IMR-90 (cell line): Measurements from ENCODE around the gene FNDC3A. TPM values are rescaled to one million over a fixed set of nuclear protein-coding genes. Genes with fewer than 3 reads are reported as not detected.

Experiments
- ATAC-seq: fragments of 200-7000 bp; cut with Tn5 transposase; 2 replicates; pipeline ENCODE4 v1.9.1; 2020; ENCODE audit warnings: low read depth, mild to moderate bottlenecking, moderate library complexity
- BruUV-seq: library from RNA; stranded (reverse); fragments of 400-500 nt; replicated peaks from 2 replicates; lab custom pipeline; 2021; lab: Mats Ljungman, UMichigan
- CTCF ChIA-PET: fragments of 300-600 bp; formaldehyde crosslinking; extraction: SDS; loops from one replicate; lab custom pipeline; 2021; ENCODE audit warnings: antibody characterized with exemption; lab: Yijun Ruan, JAX
- POLR2A ChIA-PET: fragments of 300-600 bp; sonication (Branson Sonifier 250); formaldehyde crosslinking; loops from one replicate; lab custom pipeline; 2022; ENCODE audit warnings: antibody characterized with exemption; ENCODE audit not compliant: unreplicated experiment; lab: Charles Lee
- DNase-seq: peaks from one replicate; pipeline ENCODE4 v3.0.0; 2013
- H2AFZ ChIP-seq: replicated peaks from 2 replicates; pipeline ENCODE3; 2013; ENCODE audit warnings: low read length, mild to moderate bottlenecking; ENCODE audit not compliant: poor library complexity
- H2AK5ac ChIP-seq: 2 replicates; pipeline ENCODE4 v1.6.1; 2013; ENCODE audit warnings: low read depth, low read length, inconsistent platforms
- H2AK9ac ChIP-seq: replicated peaks from 2 replicates; pipeline ENCODE3; 2013; ENCODE audit warnings: mild to moderate bottlenecking, low read depth, low read length, moderate library complexity; ENCODE audit not compliant: poor library complexity
- H2BK120ac ChIP-seq: 2 replicates; pipeline ENCODE4 v1.6.1; 2013; ENCODE audit warnings: low read depth, low read length, inconsistent platforms
- H2BK15ac ChIP-seq: 3 replicates; pipeline ENCODE4 v1.6.1; 2013; ENCODE audit warnings: low read depth, low read length, inconsistent platforms
- H2BK20ac ChIP-seq: 2 replicates; pipeline ENCODE4 v1.6.1; 2013; ENCODE audit warnings: low read depth, mild to moderate bottlenecking, inconsistent platforms, low read length, moderate library complexity
- H2BK5ac ChIP-seq: 2 replicates; pipeline ENCODE4 v1.6.1; 2013; ENCODE audit warnings: mild to moderate bottlenecking, low read depth, low read length, inconsistent platforms; ENCODE audit not compliant: poor library complexity, severe bottlenecking
- H3K14ac ChIP-seq: replicated peaks from 2 replicates; pipeline ENCODE4 v1.6.1; 2013; ENCODE audit warnings: low read depth, low read length, inconsistent platforms
- H3K18ac ChIP-seq: 2 replicates; pipeline ENCODE4 v1.6.1; 2013; ENCODE audit warnings: low read depth, low read length, control low read depth
- H3K23ac ChIP-seq: 2 replicates; pipeline ENCODE4 v1.6.1; 2013; ENCODE audit warnings: low read depth, low read length, inconsistent platforms
- H3K27ac ChIP-seq: 2 replicates; pipeline ENCODE4 v1.5.1; 2013; ENCODE audit warnings: mild to moderate bottlenecking, control low read depth, low read length; ENCODE audit not compliant: insufficient read depth
- H3K27me3 ChIP-seq: 2 replicates; pipeline ENCODE4 v1.6.1; 2013; ENCODE audit warnings: low read length; ENCODE audit not compliant: control insufficient read depth, insufficient read depth
- H3K36me3 ChIP-seq: 2 replicates; pipeline ENCODE4 v1.6.1; 2013; ENCODE audit warnings: low read length, mixed read lengths; ENCODE audit not compliant: control insufficient read depth, insufficient read depth
- H3K4ac ChIP-seq: 2 replicates; pipeline ENCODE4 v1.6.1; 2013; ENCODE audit warnings: low read depth, low read length, inconsistent platforms
- H3K4me1 ChIP-seq: 2 replicates; pipeline ENCODE4 v1.6.1; 2013; ENCODE audit warnings: low read length, mixed read lengths; ENCODE audit not compliant: control insufficient read depth, insufficient read depth
- H3K4me2 ChIP-seq: 2 replicates; pipeline ENCODE4 v1.6.1; 2013; ENCODE audit warnings: low read depth, mild to moderate bottlenecking, control low read depth, low read length, moderate library complexity
- H3K4me3 ChIP-seq: 2 replicates; pipeline ENCODE4 v1.5.1; 2013; ENCODE audit warnings: low read depth, mild to moderate bottlenecking, control low read depth, low read length, moderate library complexity; ENCODE audit not compliant: insufficient read depth
- H3K56ac ChIP-seq: 2 replicates; pipeline ENCODE4 v1.6.1; 2013; ENCODE audit warnings: low read length, inconsistent platforms; ENCODE audit not compliant: insufficient read depth; ENCODE audit errors: extremely low read depth
- H3K79me1 ChIP-seq, 2 experiments: 2 replicates each; pipeline ENCODE4 v1.6.1; 2013; ENCODE audit warnings: low read length in 2 of 2, inconsistent platforms in 1 of 2, low read depth in 1 of 2
- H3K9ac ChIP-seq: 2 replicates; pipeline ENCODE4 v1.6.1; 2013; ENCODE audit warnings: low read depth, low read length, control low read depth
- H3K9me1 ChIP-seq: 2 replicates; pipeline ENCODE4 v1.6.1; 2013; ENCODE audit warnings: low read length, inconsistent platforms; ENCODE audit not compliant: insufficient read depth
- H3K9me3 ChIP-seq: 2 replicates; pipeline ENCODE4 v1.6.1; 2013; ENCODE audit warnings: low read length; ENCODE audit not compliant: control insufficient read depth, insufficient read depth
- H4K20me1 ChIP-seq: 2 replicates; pipeline ENCODE4 v1.6.1; 2013; ENCODE audit warnings: low read length, inconsistent platforms; ENCODE audit not compliant: insufficient read depth
- H4K5ac ChIP-seq: 2 replicates; pipeline ENCODE4 v1.6.1; 2013; ENCODE audit warnings: mild to moderate bottlenecking, low read depth, low read length, control low read depth
- H4K8ac ChIP-seq, 2 experiments: 2 replicates each; pipeline ENCODE4 v1.6.1; 2013; ENCODE audit warnings: low read depth in 2 of 2, low read length in 2 of 2, control low read depth in 1 of 2, inconsistent platforms in 1 of 2
- H4K91ac ChIP-seq: 2 replicates; pipeline ENCODE4 v1.6.1; 2013; ENCODE audit warnings: low read depth, low read length, inconsistent platforms; ENCODE audit not compliant: insufficient read depth
- CEBPB ChIP-seq: IDR thresholded peaks from 2 replicates; pipeline ENCODE4 v1.6.1; 2012; ENCODE audit warnings: low read depth, low read length, improper control_type of control experiment
- FOS ChIP-seq: fragments of 150-350 bp; IDR thresholded peaks from 2 replicates; pipeline ENCODE4 v1.6.1; 2016; ENCODE audit warnings: low read depth, low read length
- WGBS, 2 experiments: methylation state at CpG; one replicate each; pipeline versions ENCODE4 v1.1.5 to v1.1.7; 2013; ENCODE audit warnings: missing lambda C conversion rate in 2 of 2; ENCODE audit not compliant: insufficient read length in 1 of 2; ENCODE audit errors: extremely low coverage in 2 of 2; 5-methylcytosine and 5-hydroxymethylcytosine counted together
- dilution Hi-C: fragments of 300-500 bp; cut with HindIII; formaldehyde crosslinking; loops from one replicate; pipeline ENCODE4 v1.14.3; 2018; ENCODE audit warnings: low sequenced_read_pairs; ENCODE audit not compliant: unreplicated experiment
- in situ Hi-C: fragments of 300-500 bp; cut with MboI; formaldehyde crosslinking; loops from 3 replicates; pipeline ENCODE4 v1.14.3; 2019; ENCODE audit warnings: low sequenced_read_pairs, inconsistent platforms, mixed read lengths
- intact Hi-C: fragments of 100-400 bp; cut with micrococcal nuclease; formaldehyde crosslinking; loops from 2 replicates; pipeline ENCODE4 v1.10.0; 2022
- polyA plus RNA-seq, 3 experiments: library from polyadenylated mRNA; depleted of rRNA; stranded (reverse); fragments of >200 nt; gene quantifications; 2 replicates each; pipeline ENCODE4 v1.2.3, GENCODE V29; 2012; ENCODE audit warnings: low replicate concordance in 1 of 3
- total RNA-seq: library from RNA; depleted of rRNA; stranded (reverse); fragments of >200 nt; gene quantifications from 2 replicates; pipeline ENCODE4 v1.2.3, GENCODE V29; 2012
- TF ChIP-seq, protein P1 (sequence below): fragments of 150-350 bp; IDR thresholded peaks from 2 replicates; pipeline ENCODE4 v1.6.1; 2017; ENCODE audit warnings: mild to moderate bottlenecking, antibody characterized with exemption, low read length, low read depth

The FNDC3A gene
- total and polyA plus RNA-seq, 2 of the 4 experiments (the other 2 are of a cell fraction) = 29.2 to 60.4 TPM

GRCh38 chr13:49225223-49226042 is 249.7 kb downstream of the FNDC3A start:
- H3K9ac ChIP-seq = no peak overlapping the region
- H2BK5ac ChIP-seq = no peak overlapping the region
- CTCF ChIA-PET = interaction anchor here (0.8 kb wide), 1 partner anchor 12 kb away, joined by 3 read pairs; no protein-coding TSS in a partner anchor
- DNase-seq = no peak
- dilution Hi-C loops = no loop called here
- H3K79me1 ChIP-seq = no peaks in the 10 kb centered on the region
- H3K9me3 ChIP-seq = peaks cover 12% of the 10 kb centered on the region
- H2AFZ ChIP-seq = no peak overlapping the region
- no peak overlapping the region for H3K4me2 ChIP-seq
- intact Hi-C loops = no loop called here
- no peak overlapping the region for H2BK20ac ChIP-seq
- H4K5ac ChIP-seq = no peak overlapping the region
- H3K56ac ChIP-seq = no peak overlapping the region
- H2BK120ac ChIP-seq = no peak overlapping the region
- H4K91ac ChIP-seq = no peak overlapping the region
- no TSS peak for BruUV-seq
- H3K27ac ChIP-seq = no peak overlapping the region
- no peaks in the 10 kb centered on the region for H3K36me3 ChIP-seq
- H3K4ac ChIP-seq = no peak overlapping the region
- peaks cover 52% of the 10 kb centered on the region for H3K27me3 ChIP-seq
- H3K18ac ChIP-seq = no peak overlapping the region
- POLR2A ChIA-PET = no interaction called here
- no peak overlapping the region for H2AK5ac ChIP-seq
- no peak overlapping the region for H3K4me3 ChIP-seq
- H3K9me1 ChIP-seq = no peaks in the 10 kb centered on the region
- H3K14ac ChIP-seq = no peak overlapping the region
- H2AK9ac ChIP-seq = no peak overlapping the region
- 40% methylated on average over 1 of the region's 5 CpGs; no CpG with 5 or more reads in 1 of the 2 experiments for WGBS, 2 experiments
- TF ChIP-seq CEBPB (peak; percentile 85), FOS (no peak)
- TF ChIP-seq, protein P1, sequence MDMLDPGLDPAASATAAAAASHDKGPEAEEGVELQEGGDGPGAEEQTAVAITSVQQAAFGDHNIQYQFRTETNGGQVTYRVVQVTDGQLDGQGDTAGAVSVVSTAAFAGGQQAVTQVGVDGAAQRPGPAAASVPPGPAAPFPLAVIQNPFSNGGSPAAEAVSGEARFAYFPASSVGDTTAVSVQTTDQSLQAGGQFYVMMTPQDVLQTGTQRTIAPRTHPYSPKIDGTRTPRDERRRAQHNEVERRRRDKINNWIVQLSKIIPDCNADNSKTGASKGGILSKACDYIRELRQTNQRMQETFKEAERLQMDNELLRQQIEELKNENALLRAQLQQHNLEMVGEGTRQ = no peak
- no peak overlapping the region for H4K8ac ChIP-seq
- no peak overlapping the region for H2BK15ac ChIP-seq
- H4K20me1 ChIP-seq = no peaks in the 10 kb centered on the region
- in situ Hi-C loops = no loop called here
- no peak for ATAC-seq
- no peaks in the 10 kb centered on the region for H3K4me1 ChIP-seq
- H3K23ac ChIP-seq = no peak overlapping the region
